Measurements from ENCODE around the gene ADARB2. TPM values are rescaled to one million over a fixed set of nuclear protein-coding genes. Genes with fewer than 3 reads are reported as not detected.
A peak's percentile ranks its signal among the peaks of the same experiment; 100 is the strongest.

Gene ADARB2
- total and polyA plus RNA-seq, 7 experiments from 2014 or later: 0.05 to 13.6 (median 6.3) TPM; not detected in 3

- peaks cover 0 to 5% (median 0%) of the 10 kb centered on the region in 5 donors for H3K36me3 Mint-ChIP-seq
- H3K9me3 Mint-ChIP-seq: no peaks in the 10 kb centered on the region
- H3K27ac Mint-ChIP-seq: no peak overlapping the region
- peaks cover 0 to 8% (median 4%) of the 10 kb centered on the region in 5 donors for H3K27me3 Mint-ChIP-seq
- no peaks in the 10 kb centered on the region for H3K27me3 ChIP-seq (ENCODE audit: control insufficient read depth in 2 of 2, insufficient read depth in 2 of 2, low read length in 2 of 2)
- intact Hi-C loops (cut with micrococcal nuclease): no loop called here
- no peak overlapping the region for H3K4me3 ChIP-seq (ENCODE audit: low read length)
- ATAC-seq: no peak
- no peaks in the 10 kb centered on the region for H3K4me1 ChIP-seq (ENCODE audit: control insufficient read depth in 2 of 2, insufficient read depth in 2 of 2, low read length in 2 of 2)
- no peak for DNase-seq
- H3K9me3 ChIP-seq (ENCODE audit: control insufficient read depth in 2 of 3, low read length in 3 of 3): no peaks in the 10 kb centered on the region
- no peak overlapping the region for H3K4me3 Mint-ChIP-seq
- POLR2A ChIA-PET: no interaction called here
- H3K27ac ChIP-seq (ENCODE audit: low read depth, low read length): no peak overlapping the region
- no peaks in the 10 kb centered on the region for H3K4me1 Mint-ChIP-seq
- CTCF ChIA-PET: no interaction called here
- H3K36me3 ChIP-seq (ENCODE audit: control insufficient read depth in 2 of 3, insufficient read depth in 3 of 3, low read length in 3 of 3): no peaks in the 10 kb centered on the region
Observed at GRCh38 chr10:1184541-1185430, 552.5 kb downstream of the ADARB2 start.

GRCh38 chr10:1183701-1184100 is 553.6 kb downstream of the ADARB2 start:
- no peaks in the 10 kb centered on the region for H3K36me3 ChIP-seq (ENCODE audit: control insufficient read depth in 2 of 3, insufficient read depth in 3 of 3, low read length in 3 of 3)
- H3K4me1 ChIP-seq (ENCODE audit: control insufficient read depth in 2 of 2, insufficient read depth in 2 of 2, low read length in 2 of 2): no peaks in the 10 kb centered on the region
- Mint-ChIP-seq H3K9me3 (no peaks in the 10 kb centered on the region), H3K27ac (peak overlapping the region in 3 of 9 donors; percentile 7 to 87 (median 42)), H3K27me3 (peaks cover 0 to 8% (median 4%) of the 10 kb centered on the region in 5 donors), H3K4me1 (no peaks in the 10 kb centered on the region), H3K4me3 (no peak overlapping the region), H3K36me3 (no peaks in the 10 kb centered on the region)
- H3K4me3 ChIP-seq (ENCODE audit: low read length): no peak overlapping the region
- DNase-seq (no peak), ATAC-seq (no peak)
- ChIA-PET POLR2A (no interaction called here), CTCF (no interaction called here)
- H3K27me3 ChIP-seq (ENCODE audit: control insufficient read depth in 2 of 2, insufficient read depth in 2 of 2, low read length in 2 of 2): no peaks in the 10 kb centered on the region
- intact Hi-C loops (cut with micrococcal nuclease): no loop called here
- H3K27ac ChIP-seq (ENCODE audit: low read depth, low read length): no peak overlapping the region
- H3K9me3 ChIP-seq (ENCODE audit: control insufficient read depth in 2 of 3, low read length in 3 of 3): no peaks in the 10 kb centered on the region

- H3K27me3 ChIP-seq (ENCODE audit: control insufficient read depth in 2 of 2, insufficient read depth in 2 of 2, low read length in 2 of 2): no peaks in the 10 kb centered on the region
- Mint-ChIP-seq H3K27me3 (peaks cover 0 to 8% (median 2%) of the 10 kb centered on the region in 5 donors), H3K4me1 (no peaks in the 10 kb centered on the region), H3K4me3 (no peak overlapping the region), H3K36me3 (no peaks in the 10 kb centered on the region), H3K27ac (peak overlapping the region in 1 of 9 donors; percentile 42), H3K9me3 (no peaks in the 10 kb centered on the region)
- H3K27ac ChIP-seq (ENCODE audit: low read depth, low read length): no peak overlapping the region
- no peaks in the 10 kb centered on the region for H3K36me3 ChIP-seq (ENCODE audit: control insufficient read depth in 2 of 3, insufficient read depth in 3 of 3, low read length in 3 of 3)
- ATAC-seq: no peak
- no peak overlapping the region for H3K4me3 ChIP-seq (ENCODE audit: low read length)
- POLR2A ChIA-PET: no interaction called here
- DNase-seq: no peak
- no peaks in the 10 kb centered on the region for H3K4me1 ChIP-seq (ENCODE audit: control insufficient read depth in 2 of 2, insufficient read depth in 2 of 2, low read length in 2 of 2)
- CTCF ChIA-PET: no interaction called here
- intact Hi-C loops (cut with micrococcal nuclease): no loop called here
- no peaks in the 10 kb centered on the region for H3K9me3 ChIP-seq (ENCODE audit: control insufficient read depth in 2 of 3, low read length in 3 of 3)
Observed at GRCh38 chr10:1183033-1183396, 554.3 kb downstream of the ADARB2 start.

- Histone ChIP-seq H3K9me3 (ENCODE audit: control insufficient read depth in 2 of 3, low read length in 3 of 3) (no peaks in the 10 kb centered on the region), H3K27me3 (ENCODE audit: control insufficient read depth in 2 of 2, insufficient read depth in 2 of 2, low read length in 2 of 2) (no peaks in the 10 kb centered on the region), H3K4me1 (ENCODE audit: control insufficient read depth in 2 of 2, insufficient read depth in 2 of 2, low read length in 2 of 2) (no peaks in the 10 kb centered on the region), H3K36me3 (ENCODE audit: control insufficient read depth in 2 of 3, insufficient read depth in 3 of 3, low read length in 3 of 3) (no peaks in the 10 kb centered on the region), H3K4me3 (ENCODE audit: low read length) (no peak overlapping the region), H3K27ac (ENCODE audit: low read depth, low read length) (no peak overlapping the region)
- H3K27ac Mint-ChIP-seq: no peak overlapping the region
- ATAC-seq: no peak
- intact Hi-C loops (cut with micrococcal nuclease): no loop called here
- peaks cover 0 to 8% (median 2%) of the 10 kb centered on the region in 5 donors for H3K27me3 Mint-ChIP-seq
- no peaks in the 10 kb centered on the region for H3K36me3 Mint-ChIP-seq
- H3K9me3 Mint-ChIP-seq: no peaks in the 10 kb centered on the region
- no peak for DNase-seq
- no peaks in the 10 kb centered on the region for H3K4me1 Mint-ChIP-seq
- ChIA-PET POLR2A (no interaction called here), CTCF (no interaction called here)
- no peak overlapping the region for H3K4me3 Mint-ChIP-seq
Observed at GRCh38 chr10:1182280-1183032, 554.9 kb downstream of the ADARB2 start.

GRCh38 chr10:1180836-1181235 is 556.5 kb downstream of the ADARB2 start:
- DNase-seq: no peak
- Histone ChIP-seq H3K4me1 (ENCODE audit: control insufficient read depth in 2 of 2, insufficient read depth in 2 of 2, low read length in 2 of 2) (no peaks in the 10 kb centered on the region), H3K36me3 (ENCODE audit: control insufficient read depth in 2 of 3, insufficient read depth in 3 of 3, low read length in 3 of 3) (no peaks in the 10 kb centered on the region), H3K4me3 (ENCODE audit: low read length) (no peak overlapping the region), H3K27ac (ENCODE audit: low read depth, low read length) (no peak overlapping the region), H3K9me3 (ENCODE audit: control insufficient read depth in 2 of 3, low read length in 3 of 3) (no peaks in the 10 kb centered on the region), H3K27me3 (ENCODE audit: control insufficient read depth in 2 of 2, insufficient read depth in 2 of 2, low read length in 2 of 2) (no peaks in the 10 kb centered on the region)
- ChIA-PET POLR2A (no interaction called here), CTCF (no interaction called here)
- Mint-ChIP-seq H3K27me3 (peaks cover 0 to 8% (median 2%) of the 10 kb centered on the region in 5 donors), H3K4me1 (no peaks in the 10 kb centered on the region), H3K9me3 (no peaks in the 10 kb centered on the region), H3K27ac (no peak overlapping the region), H3K36me3 (no peaks in the 10 kb centered on the region), H3K4me3 (no peak overlapping the region)
- no peak for ATAC-seq
- intact Hi-C loops (cut with micrococcal nuclease): no loop called here

GRCh38 chr10:1180071-1180730 is 557.1 kb downstream of the ADARB2 start:
- Mint-ChIP-seq H3K36me3 (no peaks in the 10 kb centered on the region), H3K9me3 (no peaks in the 10 kb centered on the region), H3K4me1 (no peaks in the 10 kb centered on the region), H3K4me3 (no peak overlapping the region), H3K27ac (no peak overlapping the region), H3K27me3 (peaks cover 0 to 8% (median 2%) of the 10 kb centered on the region in 5 donors)
- ChIA-PET POLR2A (no interaction called here), CTCF (no interaction called here)
- ATAC-seq (no peak), DNase-seq (no peak)
- no peaks in the 10 kb centered on the region for H3K27me3 ChIP-seq (ENCODE audit: control insufficient read depth in 2 of 2, insufficient read depth in 2 of 2, low read length in 2 of 2)
- H3K4me1 ChIP-seq (ENCODE audit: control insufficient read depth in 2 of 2, insufficient read depth in 2 of 2, low read length in 2 of 2): no peaks in the 10 kb centered on the region
- no peaks in the 10 kb centered on the region for H3K36me3 ChIP-seq (ENCODE audit: control insufficient read depth in 2 of 3, insufficient read depth in 3 of 3, low read length in 3 of 3)
- no peaks in the 10 kb centered on the region for H3K9me3 ChIP-seq (ENCODE audit: control insufficient read depth in 2 of 3, low read length in 3 of 3)
- intact Hi-C loops (cut with micrococcal nuclease): no loop called here
- no peak overlapping the region for H3K27ac ChIP-seq (ENCODE audit: low read depth, low read length)
- no peak overlapping the region for H3K4me3 ChIP-seq (ENCODE audit: low read length)

Measured in naive thymus-derived CD4-positive, alpha-beta T cell (primary cell).